GM23338 (cell line): ENCODE measurements around the gene MALRD1. TPM values are rescaled to one million over a fixed set of nuclear protein-coding genes. Genes with fewer than 3 reads are reported as not detected.

ENCODE experiments used
- ATAC-seq: fragments of 200-7000 bp; cut with Tn5 transposase; 3 replicates; pipeline ENCODE4 v1.9.1; 2020
- DNase-seq: peaks from one replicate; pipeline ENCODE4 v3.0.0-alpha.2; 2015; ENCODE audit warnings: low spot score
- H2AFZ ChIP-seq: fragments of 200-600 bp; sonication (generic); 2 replicates; pipeline ENCODE4 v1.8.0; 2016; ENCODE audit warnings: antibody characterized with exemption, mild to moderate bottlenecking, moderate library complexity
- H3F3A ChIP-seq: fragments of 200-600 bp; sonication (generic); replicated peaks from 2 replicates; pipeline ENCODE4 v1.8.0; 2017; ENCODE audit warnings: antibody characterized with exemption, mixed run types, low read depth
- H3K27ac ChIP-seq: fragments of 200-600 bp; sonication (generic); 2 replicates; pipeline ENCODE4 v1.6.1; 2016; ENCODE audit warnings: low read depth
- H3K27me3 ChIP-seq: fragments of 200-600 bp; sonication (generic); 2 replicates; pipeline ENCODE4 v1.8.0; 2016; ENCODE audit warnings: mild to moderate bottlenecking, mixed run types, moderate library complexity; ENCODE audit not compliant: insufficient read depth
- H3K36me3 ChIP-seq: fragments of 200-600 bp; sonication (generic); 2 replicates; pipeline ENCODE4 v1.8.0; 2016; ENCODE audit warnings: mild to moderate bottlenecking; ENCODE audit not compliant: insufficient read depth
- H3K4me1 ChIP-seq: fragments of 200-600 bp; sonication (generic); 2 replicates; pipeline ENCODE4 v1.8.0; 2016; ENCODE audit warnings: mild to moderate bottlenecking, moderate library complexity; ENCODE audit not compliant: insufficient read depth
- H3K4me2 ChIP-seq: fragments of 200-600 bp; sonication (generic); 2 replicates; pipeline ENCODE4 v1.7.1; 2017; ENCODE audit warnings: mixed run types
- H3K4me3 ChIP-seq: fragments of 200-600 bp; sonication (generic); 2 replicates; pipeline ENCODE4 v1.6.1; 2016; ENCODE audit warnings: mixed run types
- H3K79me2 ChIP-seq: fragments of 200-600 bp; sonication (generic); replicated peaks from 2 replicates; pipeline ENCODE4 v1.8.0; 2017; ENCODE audit warnings: mild to moderate bottlenecking; ENCODE audit not compliant: insufficient read depth
- H3K9me2 ChIP-seq: fragments of 200-600 bp; sonication (generic); 2 replicates; pipeline ENCODE4 v1.8.0; 2017; ENCODE audit not compliant: insufficient read depth
- H4K20me1 ChIP-seq: fragments of 200-600 bp; sonication (generic); replicated peaks from 2 replicates; pipeline ENCODE4 v1.8.0; 2017; ENCODE audit warnings: mild to moderate bottlenecking; ENCODE audit not compliant: insufficient read depth
- H3K27ac Mint-ChIP-seq: 2 replicates; pipeline ENCODE4 v1.8.0; 2020; ENCODE audit warnings: inconsistent platforms, mild to moderate bottlenecking, moderate library complexity, mixed read lengths
- H3K27me3 Mint-ChIP-seq: 3 replicates; pipeline ENCODE4 v1.8.0; 2022; ENCODE audit warnings: low read depth, mild to moderate bottlenecking, moderate library complexity, mixed read lengths, inconsistent platforms; ENCODE audit not compliant: insufficient read depth, poor library complexity
- H3K36me3 Mint-ChIP-seq: 3 replicates; pipeline ENCODE4 v1.8.0; 2021; ENCODE audit warnings: low read depth, mild to moderate bottlenecking, inconsistent platforms, moderate library complexity, mixed read lengths
- H3K4me1 Mint-ChIP-seq: 3 replicates; pipeline ENCODE4 v1.8.0; 2020; ENCODE audit warnings: mild to moderate bottlenecking, inconsistent platforms, mixed read lengths
- H3K4me3 Mint-ChIP-seq: 3 replicates; pipeline ENCODE4 v1.8.0; 2021; ENCODE audit warnings: moderate library complexity, mild to moderate bottlenecking, inconsistent platforms, mixed read lengths
- H3K9me3 Mint-ChIP-seq: 3 replicates; pipeline ENCODE4 v1.8.0; 2020; ENCODE audit warnings: moderate library complexity, mild to moderate bottlenecking, inconsistent platforms, mixed read lengths
- CREB1 ChIP-seq: fragments of 250-450 bp; sonication (Bioruptor Pico); IDR thresholded peaks from 2 replicates; pipeline ENCODE4 v1.5.0; 2020; ENCODE audit warnings: low read depth, mild to moderate bottlenecking, moderate library complexity
- CTCF ChIP-seq, 2 experiments: fragments of 200-600 bp in 1 of 2; sonication (generic) in 1 of 2; conservative IDR thresholded peaks; 2 replicates each; pipeline versions ENCODE4 v1.5.1 to v1.6.1; 2016 to 2017; ENCODE audit warnings: antibody characterized with exemption in 2 of 2, low read depth in 2 of 2, mild to moderate bottlenecking in 2 of 2, moderate library complexity in 1 of 2
- ETS1 ChIP-seq: IDR thresholded peaks from 2 replicates; pipeline ENCODE4 v1.6.1; 2016; ENCODE audit warnings: antibody characterized with exemption
- NANOG ChIP-seq: IDR thresholded peaks from 2 replicates; pipeline ENCODE4 v1.6.1; 2016; ENCODE audit warnings: antibody characterized with exemption, borderline replicate concordance
- POLR2AphosphoS5 ChIP-seq: IDR thresholded peaks from 2 replicates; pipeline ENCODE4 v1.6.1; 2016; ENCODE audit warnings: antibody characterized with exemption, low read depth
- REST ChIP-seq: IDR thresholded peaks from one replicate; pipeline ENCODE4 v1.6.1; 2018; ENCODE audit warnings: antibody characterized with exemption; ENCODE audit not compliant: unreplicated experiment
- STAT1 ChIP-seq: IDR thresholded peaks from one replicate; pipeline ENCODE4 v1.6.1; 2016; ENCODE audit warnings: antibody characterized with exemption; ENCODE audit not compliant: unreplicated experiment
- ZNF114 ChIP-seq: fragments of 250-450 bp; sonication (Bioruptor Pico); IDR thresholded peaks from 2 replicates; pipeline ENCODE4 v1.5.0; 2020; ENCODE audit warnings: mild to moderate bottlenecking, moderate library complexity
- ZNF462 ChIP-seq: fragments of 250-450 bp; sonication (Bioruptor Pico); IDR thresholded peaks from 2 replicates; pipeline ENCODE4 v1.5.0; 2020; ENCODE audit warnings: mild to moderate bottlenecking, moderate library complexity
- polyA plus RNA-seq: library from polyadenylated mRNA; unstranded; fragments of >200 nt; fragmentation: Nextera tagmentation; extraction: Ambion mirVana; gene quantifications from 2 replicates; pipeline ENCODE4 v1.2.1, GENCODE V29; 2016
- total RNA-seq: library from RNA; depleted of rRNA; stranded (reverse); fragments of >200 nt; shearing (Covaris generic); gene quantifications from 2 replicates; pipeline ENCODE4 v1.2.3, GENCODE V29; 2014

MALRD1 gene
- total and polyA plus RNA-seq, 2 experiments from 2014 or later: 0.42 to 1.9 TPM

- no peak for TF ChIP-seq ZNF462 (CRISPR knock-in tag)
- TF ChIP-seq ZNF114: no peak
- TF ChIP-seq POLR2AphosphoS5: no peak
- TF ChIP-seq STAT1: no peak
- no peak for TF ChIP-seq ETS1
- no peak for TF ChIP-seq NANOG
These were observed 109.8 kb downstream of the MALRD1 start (continued) for GRCh38 chr10:19158358-19158757.

- ATAC-seq: no peak
- H3K79me2 ChIP-seq: no peaks in the 10 kb centered on the region
- H3K4me3 Mint-ChIP-seq: no peak overlapping the region
- no peaks in the 10 kb centered on the region for H4K20me1 ChIP-seq
- H3K4me1 Mint-ChIP-seq: no peaks in the 10 kb centered on the region
- H3K4me1 ChIP-seq: no peaks in the 10 kb centered on the region
- no peaks in the 10 kb centered on the region for H3K27me3 ChIP-seq
- H3K4me3 ChIP-seq: no peak overlapping the region
- H3K9me3 Mint-ChIP-seq: no peaks in the 10 kb centered on the region; the same call in 2 of the 3 replicates
- H2AFZ ChIP-seq: no peak overlapping the region
- no peaks in the 10 kb centered on the region for H3F3A ChIP-seq
- no peaks in the 10 kb centered on the region for H3K9me2 ChIP-seq
- no peak for DNase-seq
- no peaks in the 10 kb centered on the region for H3K36me3 ChIP-seq
- H3K27ac Mint-ChIP-seq: no peak overlapping the region
- no peak overlapping the region for H3K4me2 ChIP-seq
- H3K36me3 Mint-ChIP-seq: no peaks in the 10 kb centered on the region
- H3K27me3 Mint-ChIP-seq: peaks cover 2% of the 10 kb centered on the region
- no peak overlapping the region for H3K27ac ChIP-seq
- no peak for TF ChIP-seq CTCF (conservative IDR thresholded peaks at IDR 0.05; ENCODE audit: low read depth in 2 of 2)
- TF ChIP-seq CREB1 (CRISPR knock-in tag): no peak
- TF ChIP-seq ETS1: no peak
- no peak for TF ChIP-seq REST
These were observed 110.3 kb downstream of the MALRD1 start for GRCh38 chr10:19158870-19159269.
